Measurements from ENCODE around the gene RETREG1.
"Not testable (repeated sequence)": the region's sequence is repeated elsewhere in the genome, so short reads cannot be mapped to it uniquely, and the experiment has no call there.

DNA sequence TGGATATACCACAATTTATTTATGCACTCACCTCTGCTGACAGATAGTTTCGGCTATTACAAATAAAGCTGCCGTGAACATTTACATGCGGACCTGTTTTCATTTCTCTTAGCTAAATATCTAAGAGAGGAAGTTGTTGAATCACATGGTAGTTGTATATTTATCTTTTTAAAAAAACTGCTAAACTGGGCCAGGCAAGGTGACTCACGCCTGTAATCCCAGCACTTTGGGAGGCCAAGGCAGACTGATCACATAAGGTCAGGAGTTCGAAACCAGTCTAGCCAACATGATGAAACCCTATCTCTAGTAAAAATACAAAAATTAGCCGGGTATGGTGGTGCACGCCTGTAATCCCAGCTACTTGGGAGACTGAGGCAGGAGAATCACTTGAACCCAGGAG lies 73.6 kb downstream of the RETREG1 start:
- TF ChIP-seq FOXA1 (IDR thresholded peaks at IDR 0.05); LEF1 (IDR thresholded peaks at IDR 0.05; ENCODE audit: borderline replicate concordance); BHLHE40 (IDR thresholded peaks at IDR 0.05; ENCODE audit: borderline replicate concordance); TARDBP (IDR thresholded peaks at IDR 0.05); FOXK2 (IDR thresholded peaks at IDR 0.05); L3MBTL2 (conservative IDR thresholded peaks at IDR 0.05); SP1 (IDR thresholded peaks at IDR 0.05); ARNT (IDR thresholded peaks at IDR 0.05); NFRKB (IDR thresholded peaks at IDR 0.05); FOXM1 (IDR thresholded peaks at IDR 0.05; ENCODE audit: borderline replicate concordance); ELF4 (IDR thresholded peaks at IDR 0.05); SUZ12 (IDR thresholded peaks at IDR 0.05); CTBP1 (IDR thresholded peaks at IDR 0.05; ENCODE audit: borderline replicate concordance): not testable (repeated sequence)

All from HEK293T (cell line).